Suprapubic skin (tissue), 4 donors: ENCODE data around the gene ENTPD2. TPM values are rescaled to one million over a fixed set of nuclear protein-coding genes. Genes with fewer than 3 reads are reported as not detected.
A peak's percentile ranks its signal among the peaks of the same experiment; 100 is the strongest.

Experiments used
- DNase-seq, 2 donors: peaks; one replicate each; pipeline ENCODE4 v3.0.0-alpha.2; 2019; ENCODE audit warnings: low spot score in 2 of 2
- H3K27ac ChIP-seq: fragments of 200-600 bp; sonication (generic); one replicate; pipeline ENCODE4 v1.5.1; 2019
- H3K27me3 ChIP-seq: fragments of 200-600 bp; sonication (generic); one replicate; pipeline ENCODE4 v1.5.1; 2019
- H3K36me3 ChIP-seq: fragments of 200-600 bp; sonication (generic); one replicate; pipeline ENCODE4 v1.5.1; 2019
- H3K4me1 ChIP-seq: fragments of 200-600 bp; sonication (generic); one replicate; pipeline ENCODE4 v1.5.1; 2019
- H3K4me3 ChIP-seq: fragments of 200-600 bp; sonication (generic); one replicate; pipeline ENCODE4 v1.5.1; 2019; ENCODE audit warnings: mild to moderate bottlenecking
- H3K9me3 ChIP-seq: fragments of 200-600 bp; sonication (generic); one replicate; pipeline ENCODE4 v1.5.1; 2019
- EP300 ChIP-seq: sonication (generic); formaldehyde crosslinking; IDR thresholded peaks from one replicate; pipeline ENCODE4 v1.6.1; 2017; ENCODE audit warnings: antibody characterized with exemption
- POLR2A ChIP-seq, 2 donors: fragments of 450-650 bp; IDR thresholded peaks; one replicate each; pipeline ENCODE4 v1.6.1; 2017; ENCODE audit warnings: antibody characterized with exemption in 2 of 2, mild to moderate bottlenecking in 2 of 2, moderate library complexity in 2 of 2
- POLR2AphosphoS5 ChIP-seq, 3 donors: sonication (generic); formaldehyde crosslinking; IDR thresholded peaks; one replicate each; pipeline ENCODE4 v1.6.1; 2017; ENCODE audit warnings: antibody characterized with exemption in 3 of 3
- WGBS: methylation state at CpG from one replicate; pipeline ENCODE4 v1.1.5; 2018; 5-methylcytosine and 5-hydroxymethylcytosine counted together
- total RNA-seq, 4 donors: library from RNA; depleted of rRNA; stranded (reverse); fragments of >200 nt; gene quantifications; one replicate each; pipeline ENCODE4 v1.1.0, GENCODE V29; 2016
- TF ChIP-seq, protein P1 (sequence below), 2 donors: fragments of 200-600 bp in 1 of 2; fragments of 450-650 bp in 1 of 2; sonication (generic) in 1 of 2; IDR thresholded peaks; one replicate each; pipeline ENCODE4 v1.5.1; 2016 to 2019; ENCODE audit warnings: antibody characterized with exemption in 2 of 2, mild to moderate bottlenecking in 1 of 2, moderate library complexity in 1 of 2

ENTPD2 gene
- total RNA-seq, 4 donors from 2014 or later: 13.3 to 20.8 (median 16.7) TPM

DNA sequence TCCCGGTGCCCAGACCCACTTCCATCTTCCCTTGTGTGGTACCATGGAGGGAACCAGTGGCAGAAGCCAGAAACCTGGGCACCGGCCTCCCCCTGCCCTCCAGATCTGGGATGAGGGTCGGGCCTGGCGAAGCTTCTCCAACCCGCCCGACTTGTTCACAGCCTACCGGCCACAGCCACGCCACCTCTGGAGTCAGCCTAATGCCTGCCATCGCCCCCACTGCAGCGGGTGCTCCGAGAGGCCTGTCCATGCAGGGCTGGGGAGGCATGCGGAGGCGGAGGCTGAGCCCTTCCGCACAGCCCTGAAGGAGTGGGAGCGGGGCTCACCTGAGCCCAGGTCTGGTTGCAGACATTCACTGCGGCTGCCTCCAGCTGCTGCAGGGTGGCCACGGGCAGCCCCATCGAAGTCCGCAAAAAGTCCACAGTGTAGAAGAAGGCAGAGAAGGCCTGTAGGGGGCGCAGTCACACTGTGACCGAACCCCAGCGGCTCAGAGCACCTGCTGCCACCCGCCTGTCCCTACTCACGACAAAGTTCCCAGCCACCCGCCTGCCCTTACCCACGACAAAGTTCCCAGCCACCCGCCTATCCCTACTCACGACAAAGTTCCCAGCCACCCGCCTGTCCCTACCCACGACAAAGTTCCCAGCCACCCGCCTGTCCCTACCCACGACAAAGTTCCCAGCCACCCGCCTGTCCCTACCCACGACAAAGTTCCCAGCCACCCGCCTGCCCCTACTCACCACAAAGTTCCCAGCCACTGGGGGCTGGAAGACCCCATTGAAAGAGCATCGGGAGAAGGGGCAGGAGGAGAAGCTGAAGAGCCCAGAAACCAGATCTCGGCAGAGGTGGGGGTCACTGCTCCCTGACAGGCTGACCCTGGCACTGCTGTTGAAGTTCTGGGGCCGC lies 4.1 kb downstream of the ENTPD2 start:
- no peaks in the 10 kb centered on the region for H3K36me3 ChIP-seq
- H3K4me1 ChIP-seq: peaks cover 52% of the 10 kb centered on the region
- H3K9me3 ChIP-seq: no peaks in the 10 kb centered on the region
- peaks cover 65% of the 10 kb centered on the region for H3K27me3 ChIP-seq
- no peak overlapping the region for H3K27ac ChIP-seq
- no peak overlapping the region for H3K4me3 ChIP-seq
- no peak for DNase-seq
- WGBS: 62% methylated on average over 29 of the region's 38 CpGs
- TF ChIP-seq, protein P1, sequence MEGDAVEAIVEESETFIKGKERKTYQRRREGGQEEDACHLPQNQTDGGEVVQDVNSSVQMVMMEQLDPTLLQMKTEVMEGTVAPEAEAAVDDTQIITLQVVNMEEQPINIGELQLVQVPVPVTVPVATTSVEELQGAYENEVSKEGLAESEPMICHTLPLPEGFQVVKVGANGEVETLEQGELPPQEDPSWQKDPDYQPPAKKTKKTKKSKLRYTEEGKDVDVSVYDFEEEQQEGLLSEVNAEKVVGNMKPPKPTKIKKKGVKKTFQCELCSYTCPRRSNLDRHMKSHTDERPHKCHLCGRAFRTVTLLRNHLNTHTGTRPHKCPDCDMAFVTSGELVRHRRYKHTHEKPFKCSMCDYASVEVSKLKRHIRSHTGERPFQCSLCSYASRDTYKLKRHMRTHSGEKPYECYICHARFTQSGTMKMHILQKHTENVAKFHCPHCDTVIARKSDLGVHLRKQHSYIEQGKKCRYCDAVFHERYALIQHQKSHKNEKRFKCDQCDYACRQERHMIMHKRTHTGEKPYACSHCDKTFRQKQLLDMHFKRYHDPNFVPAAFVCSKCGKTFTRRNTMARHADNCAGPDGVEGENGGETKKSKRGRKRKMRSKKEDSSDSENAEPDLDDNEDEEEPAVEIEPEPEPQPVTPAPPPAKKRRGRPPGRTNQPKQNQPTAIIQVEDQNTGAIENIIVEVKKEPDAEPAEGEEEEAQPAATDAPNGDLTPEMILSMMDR (IDR thresholded peaks at IDR 0.05): peak in 1 of 2 donors; percentile 46
- TF ChIP-seq POLR2AphosphoS5 (IDR thresholded peaks at IDR 0.05): no peak

DNA sequence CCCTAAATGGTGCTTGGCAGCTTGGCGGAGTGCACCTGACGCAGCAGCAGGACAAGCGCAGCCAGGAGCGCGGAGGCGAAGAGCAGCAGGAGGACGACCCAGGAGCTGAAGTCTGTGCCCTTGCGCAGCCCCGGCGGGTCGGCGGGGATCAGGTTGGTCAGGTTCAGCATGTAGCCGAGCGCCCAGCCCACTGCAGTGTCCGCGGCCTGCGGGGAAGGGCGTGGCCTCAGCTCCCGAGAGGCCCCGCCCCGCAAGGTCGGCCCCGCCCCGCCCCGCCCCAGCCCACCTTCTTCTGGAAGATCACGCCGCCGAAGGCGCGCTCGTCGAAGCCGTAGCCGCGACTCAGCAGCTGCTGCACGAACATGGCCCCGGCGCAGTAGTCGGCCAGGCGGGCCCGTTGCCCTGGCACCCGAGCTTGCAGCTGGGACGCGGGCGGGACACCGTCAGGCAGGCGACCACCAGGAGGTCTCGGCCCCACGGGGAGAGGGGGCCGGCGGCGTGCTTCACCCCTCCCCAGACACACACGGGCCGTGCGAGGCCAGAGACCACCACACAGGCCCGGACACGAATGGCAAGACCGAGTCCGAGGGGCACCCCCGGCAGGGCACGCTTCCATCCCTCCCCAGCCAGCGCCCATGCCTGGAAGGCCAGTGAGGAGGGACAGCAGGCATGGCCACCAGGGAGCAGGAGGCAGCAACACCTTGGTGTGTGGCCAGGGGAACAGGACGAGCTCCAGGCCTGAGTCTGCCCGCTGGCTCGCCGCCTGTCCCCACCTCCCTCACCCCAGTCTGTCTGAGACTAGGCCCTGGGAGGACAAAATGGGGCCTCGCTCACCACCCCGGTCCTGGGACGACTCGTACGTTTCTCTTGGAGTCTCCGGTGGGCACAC lies 5.0 kb downstream of the ENTPD2 start:
- peaks cover 63% of the 10 kb centered on the region for H3K27me3 ChIP-seq
- no peak overlapping the region for H3K27ac ChIP-seq
- 49% methylated on average over 22 of the region's 72 CpGs for WGBS
- no peak overlapping the region for H3K4me3 ChIP-seq
- H3K4me1 ChIP-seq: peaks cover 51% of the 10 kb centered on the region
- H3K9me3 ChIP-seq: no peaks in the 10 kb centered on the region
- TF ChIP-seq, protein P1 (IDR thresholded peaks at IDR 0.05): no peak
- TF ChIP-seq POLR2AphosphoS5 (IDR thresholded peaks at IDR 0.05) (no peak), POLR2A (IDR thresholded peaks at IDR 0.05) (no peak), EP300 (no peak)
- no peak for DNase-seq
- no peaks in the 10 kb centered on the region for H3K36me3 ChIP-seq

DNA sequence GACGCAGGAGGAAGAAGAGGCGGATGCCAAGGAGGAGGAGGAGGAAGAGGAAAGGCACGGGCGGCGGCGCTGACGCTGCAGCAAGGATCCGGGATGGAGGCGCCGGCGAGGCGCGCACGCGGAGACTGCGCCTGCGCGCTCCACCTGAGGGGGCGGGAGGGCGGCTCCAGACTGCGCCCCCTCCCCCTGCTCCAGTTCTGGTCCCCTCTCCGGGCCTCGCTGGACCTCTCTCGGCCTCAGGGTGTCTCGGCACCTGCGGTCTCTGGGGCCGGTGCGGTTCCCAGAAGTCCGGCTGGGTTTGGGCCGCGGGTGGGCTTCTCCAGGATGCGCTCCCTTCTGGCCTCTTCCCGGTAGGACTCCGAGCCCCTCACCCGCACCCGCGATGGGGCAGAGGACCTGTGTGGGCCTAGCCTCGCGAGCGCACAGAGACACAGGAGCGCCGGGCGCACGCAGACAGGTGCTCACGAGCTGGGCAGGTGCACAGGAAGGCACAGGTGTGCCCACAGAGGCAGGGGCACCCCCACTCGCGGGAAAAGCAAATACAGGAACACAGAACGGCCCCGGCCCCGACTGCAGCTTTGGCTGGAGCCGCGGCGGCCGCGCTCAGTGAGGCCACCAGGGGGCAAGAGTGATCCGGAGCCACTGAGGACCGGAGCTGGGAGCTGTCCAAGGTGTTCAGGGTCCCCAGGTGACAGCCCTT lies 7.6 kb downstream of the ENTPD2 start, which contains the start of gene NPDC1:
NPDC1 (minus strand) TSS at position 90 of the 700 bp plus-strand sequence. CDS start 188 bp downstream, outside the sequence.
- TF ChIP-seq POLR2AphosphoS5 (IDR thresholded peaks at IDR 0.05): no peak
- TF ChIP-seq, protein P1 (IDR thresholded peaks at IDR 0.05): peak; percentile 53 to 91
- TF ChIP-seq EP300: no peak
- TF ChIP-seq POLR2A (IDR thresholded peaks at IDR 0.05): no peak
- Histone ChIP-seq H3K27me3 (peaks cover 39% of the 10 kb centered on the region), H3K4me3 (peak within 1 kb of the TSS; percentile 69), H3K9me3 (no peaks in the 10 kb centered on the region), H3K27ac (peak within 1 kb of the TSS; percentile 41), H3K4me1 (peaks cover 39% of the 10 kb centered on the region), H3K36me3 (no peaks in the 10 kb centered on the region)
- WGBS: 3% methylated on average over 15 of the region's 57 CpGs
- DNase-seq: no peak

DNA sequence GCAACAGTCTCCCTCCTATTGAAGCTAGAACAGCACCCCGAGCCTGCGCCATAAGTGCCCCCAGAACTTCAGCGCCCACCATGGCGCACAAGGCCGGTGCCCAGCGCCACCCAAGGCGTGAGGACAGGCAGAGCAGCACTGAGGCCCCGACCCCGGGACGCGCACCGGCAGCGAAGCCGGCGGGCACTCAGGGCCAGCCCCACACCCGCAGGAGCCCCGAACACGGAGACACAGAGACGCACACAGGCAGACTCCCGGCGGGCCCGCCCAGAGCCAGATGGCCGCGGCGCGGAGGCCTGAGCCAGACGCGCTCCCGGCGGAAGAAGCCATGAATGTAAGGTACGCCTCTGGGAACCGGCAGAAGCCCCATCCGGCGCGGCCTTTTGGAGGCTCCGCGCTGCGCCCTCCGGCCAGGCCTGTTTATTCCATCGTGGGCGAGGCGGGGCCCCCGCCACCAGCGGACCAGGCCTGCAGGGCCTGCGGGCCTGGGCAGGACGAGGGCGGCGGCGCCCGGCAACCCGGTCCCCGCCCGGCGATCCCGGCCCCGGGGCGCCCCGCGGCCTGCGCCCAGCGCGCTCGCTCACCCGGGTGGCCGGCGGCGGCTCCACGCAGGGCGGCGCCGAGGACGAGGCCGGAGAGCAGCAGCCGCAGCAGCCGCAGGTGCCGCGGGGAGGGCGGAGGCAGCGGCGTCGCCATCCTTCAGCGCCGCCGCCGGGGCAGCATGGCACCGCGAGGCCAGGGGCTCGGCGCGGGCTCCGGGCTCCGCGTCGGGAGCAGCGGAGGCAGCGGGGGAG lies 8.4 kb downstream of the ENTPD2 start:
- Histone ChIP-seq H3K4me3 (peak overlapping the region; percentile 69), H3K36me3 (peaks cover 3% of the 10 kb centered on the region), H3K27me3 (peaks cover 34% of the 10 kb centered on the region), H3K27ac (peak overlapping the region; percentile 41), H3K4me1 (peaks cover 39% of the 10 kb centered on the region), H3K9me3 (no peaks in the 10 kb centered on the region)
- no peak for DNase-seq
- TF ChIP-seq, protein P1 (IDR thresholded peaks at IDR 0.05): no peak
- no peak for TF ChIP-seq POLR2A (IDR thresholded peaks at IDR 0.05)
- TF ChIP-seq EP300: no peak
- TF ChIP-seq POLR2AphosphoS5 (IDR thresholded peaks at IDR 0.05): no peak
- WGBS: 2% methylated on average over 38 of the region's 96 CpGs
